ENCODE data around the gene ZCCHC7.

ZCCHC7 gene

DNA sequence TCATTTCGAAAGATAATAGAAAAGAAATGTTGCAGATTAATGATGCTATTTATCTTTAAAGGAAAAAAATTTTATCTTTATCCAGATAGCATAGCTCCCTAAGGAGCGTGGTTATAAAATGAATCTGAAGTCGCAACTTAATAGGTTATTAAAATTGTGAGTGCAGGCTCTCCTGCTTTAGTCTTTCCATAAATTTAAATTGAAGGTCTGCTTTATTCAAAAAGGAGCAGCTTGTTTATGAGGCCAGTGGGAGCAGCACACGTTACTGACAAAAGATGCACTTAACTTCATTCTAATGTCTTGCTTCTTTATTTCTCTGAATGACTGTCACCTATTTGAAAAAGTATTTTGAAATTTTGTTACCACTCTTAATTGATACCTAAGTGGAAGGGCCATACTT lies 95.0 kb downstream of the ZCCHC7 start:
- H3K4me3 ChIP-seq (ENCODE audit: low read depth, low read length) = no peak overlapping the region
- TF ChIP-seq, protein P1, sequence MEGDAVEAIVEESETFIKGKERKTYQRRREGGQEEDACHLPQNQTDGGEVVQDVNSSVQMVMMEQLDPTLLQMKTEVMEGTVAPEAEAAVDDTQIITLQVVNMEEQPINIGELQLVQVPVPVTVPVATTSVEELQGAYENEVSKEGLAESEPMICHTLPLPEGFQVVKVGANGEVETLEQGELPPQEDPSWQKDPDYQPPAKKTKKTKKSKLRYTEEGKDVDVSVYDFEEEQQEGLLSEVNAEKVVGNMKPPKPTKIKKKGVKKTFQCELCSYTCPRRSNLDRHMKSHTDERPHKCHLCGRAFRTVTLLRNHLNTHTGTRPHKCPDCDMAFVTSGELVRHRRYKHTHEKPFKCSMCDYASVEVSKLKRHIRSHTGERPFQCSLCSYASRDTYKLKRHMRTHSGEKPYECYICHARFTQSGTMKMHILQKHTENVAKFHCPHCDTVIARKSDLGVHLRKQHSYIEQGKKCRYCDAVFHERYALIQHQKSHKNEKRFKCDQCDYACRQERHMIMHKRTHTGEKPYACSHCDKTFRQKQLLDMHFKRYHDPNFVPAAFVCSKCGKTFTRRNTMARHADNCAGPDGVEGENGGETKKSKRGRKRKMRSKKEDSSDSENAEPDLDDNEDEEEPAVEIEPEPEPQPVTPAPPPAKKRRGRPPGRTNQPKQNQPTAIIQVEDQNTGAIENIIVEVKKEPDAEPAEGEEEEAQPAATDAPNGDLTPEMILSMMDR (IDR thresholded peaks at IDR 0.05; ENCODE audit: low read depth, low read length) = no peak

DNA sequence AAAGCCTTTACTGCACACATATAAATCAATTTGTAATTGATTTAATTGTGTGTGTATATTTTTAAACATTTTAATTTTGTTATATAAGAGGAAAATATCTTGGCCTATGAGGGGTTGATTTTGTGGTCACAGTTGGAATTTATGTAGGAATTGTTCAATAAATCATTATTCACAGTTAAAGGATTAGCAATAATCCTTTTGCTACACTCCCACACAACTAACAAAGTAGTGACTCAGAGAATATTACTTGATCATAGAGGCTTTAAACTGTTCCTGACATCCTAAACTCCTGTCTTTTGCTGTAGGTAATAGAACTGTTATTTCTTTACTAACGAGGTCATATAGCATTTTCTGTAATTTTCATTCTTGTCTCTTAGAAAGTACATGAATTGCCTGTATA lies 95.5 kb downstream of the ZCCHC7 start:
- TF ChIP-seq, protein P1 (IDR thresholded peaks at IDR 0.05; ENCODE audit: low read depth, low read length) = no peak
- no peak overlapping the region for H3K4me3 ChIP-seq (ENCODE audit: low read depth, low read length)

DNA sequence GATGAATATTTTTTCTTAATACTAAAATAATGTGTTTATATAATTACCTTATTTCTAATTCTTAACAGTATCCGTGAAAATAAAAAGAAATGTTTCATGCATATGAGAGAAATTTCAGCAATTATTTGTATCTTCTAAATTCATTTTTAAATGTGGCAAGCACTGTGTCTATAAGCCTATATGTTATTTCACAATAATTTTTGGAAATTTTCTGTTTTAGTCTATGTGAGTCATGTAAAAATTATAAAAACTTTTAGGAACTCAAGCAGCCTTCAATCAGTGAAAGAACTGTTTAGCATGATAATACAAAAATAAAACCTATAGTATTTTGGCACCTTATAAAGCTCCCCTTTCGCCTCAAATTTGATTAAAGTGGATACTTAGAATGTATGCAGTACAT lies 96.8 kb downstream of the ZCCHC7 start:
- TF ChIP-seq, protein P1 (IDR thresholded peaks at IDR 0.05; ENCODE audit: low read depth, low read length) = no peak
- H3K4me3 ChIP-seq (ENCODE audit: low read depth, low read length) = no peak overlapping the region

DNA sequence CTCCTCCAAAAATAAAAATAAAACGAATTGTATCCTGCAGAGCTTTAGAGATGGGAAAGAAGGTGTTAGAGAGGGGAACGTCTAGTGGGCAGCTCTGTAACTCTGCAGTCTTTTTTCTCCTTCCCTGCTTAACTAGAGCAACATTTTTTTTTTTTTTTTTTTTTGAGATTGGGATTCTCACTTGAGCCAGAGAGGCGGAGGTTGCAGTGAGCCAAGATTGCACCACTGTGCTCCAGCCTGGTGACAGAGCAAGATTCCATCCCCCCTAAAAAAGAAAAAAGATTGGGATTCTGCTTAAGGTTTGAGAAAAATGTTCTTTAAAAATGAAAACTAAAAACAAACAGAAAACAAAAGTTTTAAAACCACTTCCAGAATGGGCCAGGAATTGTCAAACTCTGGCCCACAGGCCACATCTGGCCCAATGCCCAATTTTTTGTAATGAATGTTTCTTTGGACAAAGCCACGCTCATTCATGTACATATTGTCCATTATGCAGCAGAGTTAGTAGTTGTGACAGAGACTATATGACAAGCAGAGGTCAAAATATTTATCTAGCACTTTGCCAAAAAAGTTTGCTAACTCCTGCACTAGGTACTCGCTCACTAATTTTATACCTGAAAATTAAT lies 98.5 kb downstream of the ZCCHC7 start:
- H3K4me3 ChIP-seq (ENCODE audit: low read depth, low read length) = no peak overlapping the region
- TF ChIP-seq, protein P1 (IDR thresholded peaks at IDR 0.05; ENCODE audit: low read depth, low read length) = no peak

DNA sequence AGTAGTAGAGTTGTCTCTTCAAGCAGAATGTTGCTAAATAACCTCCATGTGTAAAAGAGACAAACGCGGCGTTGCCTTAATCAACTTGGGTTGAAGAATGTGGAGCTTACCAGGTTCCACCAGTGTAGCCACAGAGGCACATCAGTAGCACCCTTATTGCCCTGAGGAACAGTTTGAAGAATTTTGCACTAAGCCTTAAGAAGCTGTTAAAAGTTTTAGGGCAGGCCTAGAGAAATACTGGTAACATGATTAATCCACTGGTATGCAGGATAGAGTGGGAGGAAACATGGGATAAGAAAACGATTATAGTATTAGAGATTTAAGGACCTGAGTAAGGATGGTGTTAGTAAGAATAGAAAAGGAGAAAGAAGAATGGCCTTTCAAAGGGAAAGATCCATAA lies 100.6 kb downstream of the ZCCHC7 start:
- no peak overlapping the region for H3K4me3 ChIP-seq (ENCODE audit: low read depth, low read length)
- TF ChIP-seq, protein P1 (IDR thresholded peaks at IDR 0.05; ENCODE audit: low read depth, low read length) = no peak

DNA sequence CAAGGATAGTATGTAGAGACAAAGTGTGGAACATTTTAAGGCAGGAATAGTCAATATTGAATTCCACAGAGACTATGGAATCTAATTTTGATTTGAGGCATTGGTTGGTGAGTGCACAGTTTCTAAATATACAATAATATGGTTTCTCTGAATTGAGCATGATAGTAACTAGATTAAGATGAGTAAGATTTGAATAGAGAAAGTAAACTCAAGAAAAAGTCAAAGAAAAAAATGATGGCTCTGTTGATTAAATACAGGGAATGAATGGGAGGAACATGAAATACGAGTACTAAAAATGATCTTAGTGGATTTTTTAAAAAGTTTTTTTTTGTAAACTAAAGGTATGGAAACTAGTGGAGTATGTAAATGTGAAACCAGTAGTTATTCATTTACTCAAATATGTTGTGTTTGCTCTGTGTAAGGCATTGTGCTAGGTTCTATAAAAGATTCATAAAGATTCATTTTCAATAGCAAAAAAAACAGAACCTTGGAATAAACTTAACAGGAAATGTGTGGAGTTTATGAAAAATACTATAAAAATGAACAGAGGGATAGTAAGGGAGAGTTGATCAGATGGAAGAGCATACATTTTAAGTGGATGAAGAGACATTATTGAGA lies 101.2 kb downstream of the ZCCHC7 start:
- TF ChIP-seq, protein P1 (IDR thresholded peaks at IDR 0.05; ENCODE audit: low read depth, low read length) = no peak
- no peak overlapping the region for H3K4me3 ChIP-seq (ENCODE audit: low read depth, low read length)

DNA sequence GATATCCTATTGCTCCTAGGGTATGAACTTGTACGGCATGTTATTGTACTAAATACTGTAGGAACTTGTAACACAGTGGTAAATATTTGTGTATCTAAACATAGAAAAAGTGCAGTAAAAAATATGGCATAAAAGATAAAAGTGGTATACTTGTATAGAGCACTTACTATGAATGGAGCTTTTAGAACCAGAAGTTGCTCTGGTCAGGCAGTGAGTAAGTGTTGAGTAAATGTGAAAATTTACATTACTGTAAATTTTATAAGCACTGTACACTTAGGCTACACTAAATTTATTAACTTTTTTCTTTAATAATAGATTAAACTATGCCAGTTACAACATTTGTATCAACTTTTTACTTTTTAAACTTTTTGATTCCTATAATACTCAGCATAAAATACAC lies 109.1 kb downstream of the ZCCHC7 start:
- H3K4me3 ChIP-seq (ENCODE audit: low read depth, low read length) = no peak overlapping the region
- TF ChIP-seq, protein P1 (IDR thresholded peaks at IDR 0.05; ENCODE audit: low read depth, low read length) = no peak
